Measurements from ENCODE around the gene STXBP2.
A peak's percentile ranks its signal among the peaks of the same experiment; 100 is the strongest.

Gene STXBP2

DNA sequence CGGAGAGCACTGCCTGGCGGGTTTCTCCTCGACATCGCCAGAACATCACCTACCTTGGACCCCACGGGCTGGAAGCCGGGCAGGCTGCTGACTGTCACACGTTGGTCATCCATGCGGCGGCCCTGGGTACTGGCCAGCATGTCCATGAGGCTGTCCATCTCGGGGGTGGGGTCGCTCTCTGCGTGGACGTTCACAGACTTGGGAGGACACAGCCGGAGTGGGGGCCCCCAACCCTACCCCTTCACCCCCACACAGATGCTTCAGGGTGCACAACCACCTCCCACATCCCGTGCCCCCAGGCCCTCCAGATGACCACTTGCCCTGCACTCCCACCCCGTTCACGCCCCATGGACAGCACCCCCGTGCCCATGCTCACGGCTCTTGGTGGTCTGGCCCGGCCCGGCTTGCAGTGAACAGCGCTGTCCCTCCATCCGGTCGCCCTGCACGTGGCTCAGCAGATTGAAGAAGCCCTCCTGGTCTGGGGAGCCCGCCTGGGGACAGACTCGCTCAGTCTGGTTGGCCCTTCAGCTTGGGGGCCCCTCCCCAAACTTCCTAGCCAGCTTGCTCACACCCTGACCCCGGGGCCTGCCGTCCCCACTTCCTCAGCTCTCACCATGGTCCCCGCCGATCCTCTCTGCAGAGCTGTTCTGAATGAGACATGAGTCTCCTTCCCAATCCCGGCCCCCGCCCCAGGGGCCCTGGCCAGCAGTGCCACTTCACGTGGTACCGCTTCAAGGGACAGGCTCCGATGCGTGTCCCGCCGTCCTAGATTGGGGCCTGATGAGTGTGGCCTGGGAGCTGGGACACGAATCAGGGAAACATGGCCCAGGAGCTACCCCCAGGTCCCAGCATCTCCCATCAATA lies 4.3 kb upstream of the STXBP2 start:
- H3K36me3 ChIP-seq (ENCODE audit: control insufficient read depth in 2 of 2, insufficient read depth in 2 of 2, low read length in 2 of 2): peaks cover 0 to 10% of the 10 kb centered on the region in 2 donors
- H3K27me3 ChIP-seq (ENCODE audit: control insufficient read depth in 2 of 2, insufficient read depth in 2 of 2, low read length in 2 of 2): no peaks in the 10 kb centered on the region
- H3K9ac ChIP-seq (ENCODE audit: low read depth in 1 of 2, low read length in 2 of 2): no peak overlapping the region
- H3K4me1 ChIP-seq (ENCODE audit: control insufficient read depth in 2 of 2, insufficient read depth in 2 of 2, low read length in 2 of 2): peaks cover 22 to 24% of the 10 kb centered on the region in 2 donors
- no peak overlapping the region for H3K4me3 ChIP-seq (ENCODE audit: low read length in 2 of 2)
- H3K9me3 ChIP-seq (ENCODE audit: control insufficient read depth in 2 of 2, low read length in 2 of 2): no peaks in the 10 kb centered on the region
- H3K27ac ChIP-seq (ENCODE audit: low read depth in 2 of 2, low read length in 2 of 2): no peak overlapping the region

DNA sequence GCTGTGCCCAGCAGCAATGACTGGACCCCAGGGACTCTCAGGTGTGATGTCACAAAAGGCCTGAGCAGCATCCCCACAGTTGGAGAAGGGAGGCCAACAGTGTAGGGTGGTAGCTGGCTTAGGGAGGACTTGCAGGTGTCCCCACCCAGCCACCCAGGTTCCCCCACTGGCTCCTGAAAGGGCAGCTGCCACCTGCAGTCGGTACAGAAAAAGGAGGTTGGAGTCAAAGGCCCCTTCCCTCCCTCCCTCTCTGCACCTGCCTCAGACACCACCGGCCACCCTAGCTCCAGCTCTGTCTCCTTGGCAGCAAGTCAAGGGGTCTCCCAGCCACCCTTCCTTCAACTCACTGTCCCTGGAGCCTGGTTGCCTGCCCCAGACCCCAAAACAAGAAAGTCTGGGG lies 3.2 kb upstream of the STXBP2 start, which contains the start of gene PCP2:
Gene PCP2 (minus strand): TSS at position 22 of the 400 bp plus-strand sequence. CDS start 262 bp downstream, outside the sequence.
- peaks cover 0 to 7% of the 10 kb centered on the region in 2 donors for H3K36me3 ChIP-seq (ENCODE audit: control insufficient read depth in 2 of 2, insufficient read depth in 2 of 2, low read length in 2 of 2)
- no peak within 1 kb of the TSS for H3K4me3 ChIP-seq (ENCODE audit: low read length in 2 of 2)
- H3K27me3 ChIP-seq (ENCODE audit: control insufficient read depth in 2 of 2, insufficient read depth in 2 of 2, low read length in 2 of 2): no peaks in the 10 kb centered on the region
- no peak within 1 kb of the TSS for H3K9ac ChIP-seq (ENCODE audit: low read depth in 1 of 2, low read length in 2 of 2)
- peaks cover 14 to 20% of the 10 kb centered on the region in 2 donors for H3K4me1 ChIP-seq (ENCODE audit: control insufficient read depth in 2 of 2, insufficient read depth in 2 of 2, low read length in 2 of 2)
- H3K9me3 ChIP-seq (ENCODE audit: control insufficient read depth in 2 of 2, low read length in 2 of 2): no peaks in the 10 kb centered on the region
- no peak within 1 kb of the TSS for H3K27ac ChIP-seq (ENCODE audit: low read depth in 2 of 2, low read length in 2 of 2)

DNA sequence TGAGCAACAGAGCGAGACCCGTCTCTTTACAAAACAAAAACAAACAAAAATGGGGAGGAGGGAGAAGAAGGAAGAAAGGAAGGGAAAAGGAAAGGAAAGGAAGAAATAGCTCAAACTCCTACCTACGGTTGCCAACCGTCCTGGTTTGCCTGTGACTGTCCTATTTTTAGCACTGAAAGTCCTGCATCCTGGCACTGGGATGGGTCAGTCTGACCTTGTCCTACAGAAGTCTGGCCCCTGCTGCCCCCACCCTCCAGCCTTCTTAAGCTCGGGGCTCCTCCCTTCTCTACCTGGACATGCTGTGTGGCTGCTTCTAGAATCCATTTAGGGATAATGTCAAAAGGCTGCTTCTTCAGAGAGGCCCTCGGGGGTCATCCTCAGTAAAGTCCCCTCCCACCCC lies 1.2 kb upstream of the STXBP2 start:
- no peak overlapping the region for H3K4me3 ChIP-seq (ENCODE audit: low read length in 2 of 2)
- H3K9ac ChIP-seq (ENCODE audit: low read depth in 1 of 2, low read length in 2 of 2): no peak overlapping the region
- H3K9me3 ChIP-seq (ENCODE audit: control insufficient read depth in 2 of 2, low read length in 2 of 2): no peaks in the 10 kb centered on the region
- H3K27me3 ChIP-seq (ENCODE audit: control insufficient read depth in 2 of 2, insufficient read depth in 2 of 2, low read length in 2 of 2): no peaks in the 10 kb centered on the region
- peaks cover 0 to 18% of the 10 kb centered on the region in 2 donors for H3K36me3 ChIP-seq (ENCODE audit: control insufficient read depth in 2 of 2, insufficient read depth in 2 of 2, low read length in 2 of 2)
- H3K27ac ChIP-seq (ENCODE audit: low read depth in 2 of 2, low read length in 2 of 2): no peak overlapping the region
- H3K4me1 ChIP-seq (ENCODE audit: control insufficient read depth in 2 of 2, insufficient read depth in 2 of 2, low read length in 2 of 2): peaks cover 4 to 11% of the 10 kb centered on the region in 2 donors

DNA sequence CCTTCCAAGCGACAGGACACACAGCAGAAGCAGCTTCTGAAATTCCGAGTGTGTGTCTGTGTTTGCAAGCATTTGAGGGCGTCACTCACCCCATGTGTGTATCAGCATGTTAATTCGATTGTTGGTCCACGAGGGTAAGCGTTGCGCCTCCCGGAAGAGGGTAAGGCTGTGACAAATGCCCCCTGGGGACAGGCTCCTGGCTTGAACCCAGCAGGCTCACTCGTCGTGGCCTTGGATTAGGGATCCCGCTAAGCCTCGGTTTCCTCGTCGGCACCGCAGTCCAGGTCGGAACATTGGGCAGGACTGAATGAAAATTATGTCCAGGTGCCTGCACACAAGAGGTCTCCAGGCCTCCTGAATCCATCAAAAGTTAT lies 606 bp upstream of the STXBP2 start:
- H3K4me1 ChIP-seq (ENCODE audit: control insufficient read depth in 2 of 2, insufficient read depth in 2 of 2, low read length in 2 of 2): peaks cover 2 to 9% of the 10 kb centered on the region in 2 donors
- peak overlapping the region in 1 of 2 donors; percentile 52 for H3K9ac ChIP-seq (ENCODE audit: low read depth in 1 of 2, low read length in 2 of 2)
- H3K27me3 ChIP-seq (ENCODE audit: control insufficient read depth in 2 of 2, insufficient read depth in 2 of 2, low read length in 2 of 2): no peaks in the 10 kb centered on the region
- H3K36me3 ChIP-seq (ENCODE audit: control insufficient read depth in 2 of 2, insufficient read depth in 2 of 2, low read length in 2 of 2): peaks cover 0 to 18% of the 10 kb centered on the region in 2 donors
- no peaks in the 10 kb centered on the region for H3K9me3 ChIP-seq (ENCODE audit: control insufficient read depth in 2 of 2, low read length in 2 of 2)
- peak overlapping the region; percentile 79 to 82 for H3K27ac ChIP-seq (ENCODE audit: low read depth in 2 of 2, low read length in 2 of 2)
- H3K4me3 ChIP-seq (ENCODE audit: low read length in 2 of 2): peak overlapping the region in 1 of 2 donors; percentile 70

DNA sequence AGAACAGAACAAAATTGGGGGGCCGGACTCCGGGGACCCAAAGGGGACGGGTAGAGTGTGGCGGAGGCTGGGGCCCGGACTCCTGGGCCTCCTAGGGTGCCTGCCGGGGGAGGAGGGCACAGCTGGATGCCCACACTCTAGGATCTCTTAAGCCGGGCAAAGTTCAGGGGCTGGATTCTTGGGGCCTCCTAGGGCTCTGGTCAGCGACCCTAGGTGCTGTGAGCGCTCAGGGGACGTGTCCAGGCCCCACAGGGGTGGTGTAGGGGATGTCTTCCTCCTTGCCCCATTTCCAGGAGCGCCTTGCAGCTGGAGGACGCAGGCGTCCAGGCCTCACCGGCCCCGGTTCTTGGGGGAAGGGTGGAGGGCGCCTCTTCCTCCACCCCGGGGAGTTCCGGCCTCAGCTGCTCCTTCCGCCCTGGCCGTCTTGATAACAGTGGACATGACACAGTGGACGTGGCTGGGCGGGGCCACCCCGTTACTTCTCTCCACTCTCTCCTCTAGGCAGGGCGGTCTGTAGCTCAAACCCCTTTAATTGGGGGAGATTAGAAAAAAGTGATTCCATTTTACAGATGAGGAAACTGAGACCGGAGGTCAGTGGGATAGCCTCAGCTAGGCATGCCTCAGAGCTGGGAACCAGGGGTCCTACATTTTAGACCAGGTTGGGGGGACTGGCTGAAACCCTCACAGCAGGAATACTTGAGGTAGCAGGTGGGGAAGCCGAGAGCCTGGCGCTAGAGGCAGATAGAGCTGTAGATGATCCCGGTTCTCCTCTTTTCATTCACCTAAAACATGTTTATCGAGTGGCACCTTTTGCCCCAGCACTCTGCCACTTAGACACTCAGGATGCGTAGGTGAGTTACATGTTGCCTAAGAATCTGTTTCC lies 705 bp downstream of the STXBP2 start:
- Histone ChIP-seq H3K9ac (ENCODE audit: low read depth in 1 of 2, low read length in 2 of 2) (peak overlapping the region; percentile 79 to 90), H3K27me3 (ENCODE audit: control insufficient read depth in 2 of 2, insufficient read depth in 2 of 2, low read length in 2 of 2) (no peaks in the 10 kb centered on the region), H3K4me1 (ENCODE audit: control insufficient read depth in 2 of 2, insufficient read depth in 2 of 2, low read length in 2 of 2) (peaks cover 2 to 9% of the 10 kb centered on the region in 2 donors), H3K36me3 (ENCODE audit: control insufficient read depth in 2 of 2, insufficient read depth in 2 of 2, low read length in 2 of 2) (peaks cover 0 to 16% of the 10 kb centered on the region in 2 donors), H3K27ac (ENCODE audit: low read depth in 2 of 2, low read length in 2 of 2) (peak overlapping the region; percentile 79 to 82), H3K4me3 (ENCODE audit: low read length in 2 of 2) (peak overlapping the region; percentile 84 to 87), H3K9me3 (ENCODE audit: control insufficient read depth in 2 of 2, low read length in 2 of 2) (no peaks in the 10 kb centered on the region)

DNA sequence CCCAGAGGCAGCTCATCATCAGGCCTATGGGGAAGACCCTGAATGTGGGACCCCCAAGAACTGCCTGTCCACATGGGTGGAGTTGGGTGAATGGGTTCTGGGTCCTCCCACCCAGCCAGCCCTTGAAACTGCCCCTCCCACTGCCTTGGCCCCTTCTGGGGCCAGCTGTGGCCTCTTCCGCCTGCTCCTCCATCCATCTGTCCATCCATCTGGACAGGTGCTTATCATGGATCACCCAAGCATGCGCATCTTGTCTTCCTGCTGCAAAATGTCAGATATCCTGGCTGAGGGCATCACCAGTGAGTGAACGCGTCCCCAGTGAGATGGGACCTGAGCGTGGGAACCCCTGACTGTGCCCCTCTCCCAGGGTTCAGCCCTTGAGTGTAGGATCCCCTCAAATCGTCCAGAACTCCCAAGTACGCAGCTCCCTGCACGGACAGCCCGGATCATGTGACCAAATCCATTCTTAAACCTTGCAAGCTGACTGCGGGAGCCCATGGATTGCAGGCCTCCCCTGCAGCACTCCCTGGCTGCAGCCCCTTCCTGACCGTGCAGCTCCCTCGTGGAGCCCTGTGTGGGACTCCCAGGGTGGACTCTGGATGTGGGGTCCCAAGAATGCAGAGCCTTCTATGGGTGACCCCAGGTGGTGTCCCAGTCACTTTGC lies 2.0 kb downstream of the STXBP2 start:
- H3K4me1 ChIP-seq (ENCODE audit: control insufficient read depth in 2 of 2, insufficient read depth in 2 of 2, low read length in 2 of 2): peaks cover 2 to 9% of the 10 kb centered on the region in 2 donors
- H3K9me3 ChIP-seq (ENCODE audit: control insufficient read depth in 2 of 2, low read length in 2 of 2): no peaks in the 10 kb centered on the region
- H3K27me3 ChIP-seq (ENCODE audit: control insufficient read depth in 2 of 2, insufficient read depth in 2 of 2, low read length in 2 of 2): no peaks in the 10 kb centered on the region
- H3K9ac ChIP-seq (ENCODE audit: low read depth in 1 of 2, low read length in 2 of 2): no peak overlapping the region
- peaks cover 3 to 17% of the 10 kb centered on the region in 2 donors for H3K36me3 ChIP-seq (ENCODE audit: control insufficient read depth in 2 of 2, insufficient read depth in 2 of 2, low read length in 2 of 2)
- no peak overlapping the region for H3K4me3 ChIP-seq (ENCODE audit: low read length in 2 of 2)
- no peak overlapping the region for H3K27ac ChIP-seq (ENCODE audit: low read depth in 2 of 2, low read length in 2 of 2)

DNA sequence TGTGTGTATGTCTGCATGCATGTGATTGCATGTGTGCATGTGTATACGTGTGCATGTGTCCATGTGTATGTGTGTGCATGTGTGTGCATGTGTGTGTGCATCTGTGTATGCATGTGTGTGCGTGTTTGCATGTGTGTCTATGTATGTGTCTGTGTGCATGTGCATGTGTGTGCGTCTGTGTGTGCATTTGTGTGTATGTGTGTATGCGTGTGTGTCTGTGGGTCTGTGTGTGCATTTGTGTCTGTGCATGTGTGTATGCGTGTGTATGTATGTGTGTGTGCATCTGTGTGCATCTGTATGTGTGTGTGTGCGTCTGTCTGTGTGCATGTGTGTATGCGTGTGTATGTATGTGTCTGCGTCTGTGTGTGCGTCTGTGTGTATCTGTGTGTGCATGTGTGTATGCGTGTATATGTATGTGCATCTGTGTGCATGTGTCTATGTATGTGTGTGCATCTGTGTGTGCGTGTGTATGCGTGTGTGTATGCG lies 3.0 kb downstream of the STXBP2 start:
- Histone ChIP-seq H3K4me1 (ENCODE audit: control insufficient read depth in 2 of 2, insufficient read depth in 2 of 2, low read length in 2 of 2) (peaks cover 2 to 9% of the 10 kb centered on the region in 2 donors), H3K27ac (ENCODE audit: low read depth in 2 of 2, low read length in 2 of 2) (no peak overlapping the region), H3K36me3 (ENCODE audit: control insufficient read depth in 2 of 2, insufficient read depth in 2 of 2, low read length in 2 of 2) (peaks cover 3 to 21% of the 10 kb centered on the region in 2 donors), H3K9ac (ENCODE audit: low read depth in 1 of 2, low read length in 2 of 2) (no peak overlapping the region), H3K4me3 (ENCODE audit: low read length in 2 of 2) (no peak overlapping the region), H3K9me3 (ENCODE audit: control insufficient read depth in 2 of 2, low read length in 2 of 2) (no peaks in the 10 kb centered on the region), H3K27me3 (ENCODE audit: control insufficient read depth in 2 of 2, insufficient read depth in 2 of 2, low read length in 2 of 2) (no peaks in the 10 kb centered on the region)

DNA sequence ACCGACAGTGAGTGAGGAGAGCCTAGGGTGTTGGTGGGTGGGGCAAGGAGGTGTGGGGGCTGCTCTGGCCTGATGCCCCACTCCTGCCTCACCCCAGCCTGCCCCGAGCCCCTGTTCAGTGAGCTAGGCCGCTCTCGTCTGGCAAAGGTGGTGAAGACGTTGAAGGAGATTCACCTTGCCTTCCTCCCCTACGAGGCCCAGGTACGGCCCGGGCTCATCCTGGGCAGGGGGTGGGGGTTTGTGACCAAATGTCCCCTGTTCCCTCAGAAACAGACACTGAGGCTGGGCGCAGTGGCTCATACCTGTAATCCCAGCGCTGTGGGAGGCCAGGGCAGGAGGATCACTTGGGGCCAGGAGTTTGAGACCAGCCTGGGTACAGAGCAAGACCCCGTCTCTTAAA lies 3.9 kb downstream of the STXBP2 start:
- Histone ChIP-seq H3K4me3 (ENCODE audit: low read length in 2 of 2) (no peak overlapping the region), H3K27ac (ENCODE audit: low read depth in 2 of 2, low read length in 2 of 2) (no peak overlapping the region), H3K27me3 (ENCODE audit: control insufficient read depth in 2 of 2, insufficient read depth in 2 of 2, low read length in 2 of 2) (no peaks in the 10 kb centered on the region), H3K36me3 (ENCODE audit: control insufficient read depth in 2 of 2, insufficient read depth in 2 of 2, low read length in 2 of 2) (peaks cover 3 to 23% of the 10 kb centered on the region in 2 donors), H3K9ac (ENCODE audit: low read depth in 1 of 2, low read length in 2 of 2) (no peak overlapping the region), H3K9me3 (ENCODE audit: control insufficient read depth in 2 of 2, low read length in 2 of 2) (no peaks in the 10 kb centered on the region), H3K4me1 (ENCODE audit: control insufficient read depth in 2 of 2, insufficient read depth in 2 of 2, low read length in 2 of 2) (peaks cover 1 to 9% of the 10 kb centered on the region in 2 donors)

DNA sequence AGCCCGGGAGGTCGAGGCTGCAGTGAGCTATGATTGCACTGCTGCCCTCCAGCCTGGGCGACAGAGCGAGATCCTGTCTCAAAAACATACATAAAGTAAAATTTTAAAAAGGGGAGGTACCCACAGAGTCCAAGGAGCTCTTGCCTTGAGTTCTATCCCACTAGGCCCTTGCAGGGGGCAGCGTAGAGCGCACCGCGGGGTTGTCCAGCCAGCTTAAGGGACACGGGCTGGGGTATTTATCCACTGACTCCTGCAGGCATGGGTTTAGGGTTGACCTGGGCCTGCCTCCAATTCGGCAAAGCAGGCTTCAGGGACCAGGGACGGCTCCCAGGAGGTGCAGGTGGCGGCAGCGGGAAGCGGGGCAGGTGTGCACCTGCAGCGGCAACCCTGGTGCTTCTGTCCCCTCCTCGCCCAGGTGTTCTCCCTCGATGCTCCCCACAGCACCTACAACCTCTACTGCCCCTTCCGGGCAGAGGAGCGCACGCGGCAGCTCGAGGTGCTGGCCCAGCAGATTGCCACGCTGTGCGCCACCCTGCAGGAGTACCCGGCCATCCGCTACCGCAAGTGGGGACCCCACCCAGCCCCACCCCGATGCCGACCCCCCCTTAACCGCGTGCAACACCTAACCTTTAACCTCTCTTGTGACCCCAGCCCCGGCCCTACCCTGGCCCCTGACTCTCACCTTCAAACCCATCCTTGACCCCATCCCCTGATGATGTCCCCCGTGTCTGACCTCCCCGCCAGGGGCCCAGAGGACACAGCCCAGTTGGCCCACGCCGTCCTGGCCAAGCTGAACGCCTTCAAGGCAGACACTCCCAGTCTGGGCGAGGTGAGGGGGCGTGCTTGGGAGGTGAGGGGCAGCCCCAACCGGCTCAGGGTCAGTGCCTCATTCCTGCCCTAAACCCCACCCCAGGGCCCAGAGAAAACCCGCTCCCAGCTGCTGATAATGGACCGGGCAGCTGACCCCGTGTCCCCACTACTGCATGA lies 4.7 kb downstream of the STXBP2 start:
- Histone ChIP-seq H3K4me3 (ENCODE audit: low read length in 2 of 2) (no peak overlapping the region), H3K27me3 (ENCODE audit: control insufficient read depth in 2 of 2, insufficient read depth in 2 of 2, low read length in 2 of 2) (no peaks in the 10 kb centered on the region), H3K9ac (ENCODE audit: low read depth in 1 of 2, low read length in 2 of 2) (no peak overlapping the region), H3K9me3 (ENCODE audit: control insufficient read depth in 2 of 2, low read length in 2 of 2) (no peaks in the 10 kb centered on the region), H3K27ac (ENCODE audit: low read depth in 2 of 2, low read length in 2 of 2) (no peak overlapping the region), H3K36me3 (ENCODE audit: control insufficient read depth in 2 of 2, insufficient read depth in 2 of 2, low read length in 2 of 2) (peaks cover 6 to 25% of the 10 kb centered on the region in 2 donors), H3K4me1 (ENCODE audit: control insufficient read depth in 2 of 2, insufficient read depth in 2 of 2, low read length in 2 of 2) (peaks cover 0 to 9% of the 10 kb centered on the region in 2 donors)
